ENCODE data around the gene P3H3.

DNA sequence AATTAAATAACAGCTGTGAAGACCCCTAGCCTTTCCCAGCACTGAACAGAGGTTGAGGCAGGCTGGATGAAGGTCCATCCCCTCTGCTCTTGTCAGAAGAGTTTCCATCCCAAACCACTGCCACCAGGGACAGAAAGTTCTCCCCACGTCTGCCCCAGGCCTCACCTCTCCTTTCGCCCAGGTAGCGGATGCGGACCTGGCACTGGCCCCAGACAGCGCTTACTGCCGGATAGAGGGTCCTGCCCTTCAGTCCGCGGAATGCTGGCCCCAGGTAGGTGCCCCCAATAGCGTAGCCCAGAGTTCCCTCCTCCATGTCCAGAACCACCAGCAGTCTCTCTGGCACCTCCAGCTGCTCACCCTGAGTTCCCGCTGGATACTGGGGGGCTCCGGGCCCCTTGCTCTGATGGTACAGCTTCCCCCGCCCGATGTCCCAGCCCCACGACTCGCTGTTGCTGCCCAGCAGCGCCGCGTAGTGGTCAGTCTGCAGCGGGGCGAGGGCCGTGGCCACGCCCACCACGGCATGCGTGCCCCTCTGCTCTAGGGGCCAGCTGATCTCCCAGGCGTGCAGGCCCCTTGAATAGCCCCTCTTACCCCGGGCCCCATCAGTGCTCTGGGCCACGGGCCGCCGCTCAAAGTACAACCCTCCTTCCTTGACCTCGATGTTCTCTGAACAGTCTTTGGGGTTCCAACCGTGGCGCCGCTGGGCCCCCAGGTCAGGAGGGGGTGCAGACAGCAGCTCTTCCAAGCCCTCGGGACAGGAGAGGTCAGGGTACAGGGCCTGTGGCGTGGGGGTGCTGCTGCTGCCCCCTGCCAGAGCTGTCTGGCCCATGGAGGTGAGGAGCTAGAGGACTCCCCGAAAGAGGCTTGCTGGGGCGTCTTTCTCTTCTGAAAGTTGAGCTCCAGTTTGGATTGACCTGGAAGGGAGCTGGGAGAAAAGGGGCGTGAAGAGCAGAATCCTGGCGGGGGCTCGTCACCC, 44.2 kb downstream of the P3H3 start:
- TF ChIP-seq POLR2A (IDR thresholded peaks at IDR 0.05; ENCODE audit: low read length): no peak
- no peak for TF ChIP-seq GATA1 (IDR thresholded peaks at IDR 0.05; ENCODE audit: low read depth, low read length)
